ENCODE results near the gene WDR44. TPM values are rescaled to one million over a fixed set of nuclear protein-coding genes. Genes with fewer than 3 reads are reported as not detected.

Gene WDR44
- total and polyA plus RNA-seq, 2 experiments from 2014 or later: 15.0 to 17.7 TPM

DNA sequence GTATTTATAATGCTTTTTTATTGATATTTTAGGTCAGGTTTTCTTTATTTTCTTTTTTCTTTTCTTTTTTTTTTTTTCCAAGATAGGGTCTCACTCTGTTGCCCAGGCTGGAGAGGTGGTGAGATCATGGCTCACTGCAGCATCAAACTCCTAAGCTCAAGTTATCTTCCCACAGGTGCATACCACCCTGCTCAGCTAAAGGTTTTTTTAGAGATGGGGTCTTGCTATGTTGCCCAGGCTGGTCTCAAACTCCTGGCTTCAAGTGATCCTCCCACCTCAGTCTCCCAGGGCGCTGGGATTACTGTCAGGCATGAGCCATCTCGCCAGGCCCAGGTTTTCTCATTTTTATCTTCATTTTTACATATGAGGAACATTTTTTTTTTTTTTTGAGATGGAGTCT lies 3.3 kb downstream of the WDR44 start:
- peaks cover 78% of the 10 kb centered on the region for H3K79me2 ChIP-seq (ENCODE audit: insufficient read depth)
- DNase-seq: no peak
- TF ChIP-seq EZH2phosphoT487 (IDR thresholded peaks at IDR 0.05; ENCODE audit: insufficient read depth, low read depth): no peak
- TF ChIP-seq EZH2 (IDR thresholded peaks at IDR 0.05; ENCODE audit: insufficient read depth, poor library complexity, severe bottlenecking): no peak
- peak overlapping the region; percentile 98 for H3K4me3 ChIP-seq
- H3K36me3 ChIP-seq (ENCODE audit: low read depth): no peaks in the 10 kb centered on the region
- no peak overlapping the region for H2AFZ ChIP-seq
- 95 to 100% methylated on average over 2 of the region's 2 CpGs for whole genome bisulfite sequencing, 2 experiments (ENCODE audit: low coverage in 1 of 2, low lambda C conversion rate in 2 of 2, missing lambda C conversion rate in 2 of 2)
- H3K27me3 ChIP-seq (replicated peaks; ENCODE audit: insufficient read depth): no peaks in the 10 kb centered on the region
- peaks cover 13% of the 10 kb centered on the region; the same call in 1 of the 2 replicates for H4K20me1 ChIP-seq (ENCODE audit: insufficient read depth)
- no peak overlapping the region for H3K27ac ChIP-seq
- no peaks in the 10 kb centered on the region for H3K9me2 ChIP-seq (ENCODE audit: insufficient read depth)
- in situ Hi-C loops (cut with MboI): no loop called here
- H3K9ac ChIP-seq: no peak overlapping the region
- peaks cover 35% of the 10 kb centered on the region for H3F3A ChIP-seq (ENCODE audit: insufficient read depth)
- H3K4me1 ChIP-seq (ENCODE audit: insufficient read depth): peaks cover 35% of the 10 kb centered on the region
- no peaks in the 10 kb centered on the region for H3K9me3 ChIP-seq (ENCODE audit: low read depth)
- peak overlapping the region; percentile 93 for H3K4me2 ChIP-seq (ENCODE audit: unreplicated experiment)

DNA sequence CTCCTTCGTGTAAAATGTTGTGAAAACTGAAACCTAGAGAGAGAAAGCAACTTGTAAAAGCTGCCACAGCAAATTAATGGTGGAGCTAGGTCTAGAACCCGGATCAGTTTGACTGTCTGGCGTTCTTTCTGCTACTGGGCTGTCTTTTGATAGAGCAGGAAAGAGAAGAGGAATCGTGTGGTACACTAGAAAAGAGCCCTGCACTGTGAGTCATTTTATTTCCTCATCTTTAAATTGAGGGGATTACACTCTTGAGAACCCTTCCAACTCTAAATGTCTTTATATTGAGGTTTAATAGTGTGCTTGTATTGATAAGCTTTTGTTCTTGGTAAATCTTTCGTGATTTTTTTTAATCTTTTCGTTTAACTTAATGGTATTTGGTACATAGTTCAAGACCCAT lies 4.3 kb downstream of the WDR44 start:
- H3K9ac ChIP-seq: peak overlapping the region; percentile 50
- peaks cover 89% of the 10 kb centered on the region for H3K79me2 ChIP-seq (ENCODE audit: insufficient read depth)
- no peaks in the 10 kb centered on the region for H3K36me3 ChIP-seq (ENCODE audit: low read depth)
- no peak for TF ChIP-seq EZH2phosphoT487 (IDR thresholded peaks at IDR 0.05; ENCODE audit: insufficient read depth, low read depth)
- TF ChIP-seq EZH2 (IDR thresholded peaks at IDR 0.05; ENCODE audit: insufficient read depth, poor library complexity, severe bottlenecking): no peak
- H3K4me2 ChIP-seq (ENCODE audit: unreplicated experiment): peak overlapping the region; percentile 86
- no peaks in the 10 kb centered on the region for H3K9me2 ChIP-seq (ENCODE audit: insufficient read depth)
- no peak overlapping the region for H2AFZ ChIP-seq
- in situ Hi-C loops (cut with MboI): no loop called here
- no peaks in the 10 kb centered on the region for H3K9me3 ChIP-seq (ENCODE audit: low read depth)
- H3F3A ChIP-seq (ENCODE audit: insufficient read depth): peaks cover 35% of the 10 kb centered on the region
- H3K27ac ChIP-seq: peak overlapping the region; percentile 62
- 1 to 4% methylated on average over 6 of the region's 6 CpGs for WGBS, 2 experiments (ENCODE audit: low coverage in 1 of 2, low lambda C conversion rate in 2 of 2, missing lambda C conversion rate in 2 of 2)
- DNase-seq: peak; percentile 58
- H3K27me3 ChIP-seq (replicated peaks; ENCODE audit: insufficient read depth): no peaks in the 10 kb centered on the region
- H3K4me3 ChIP-seq: peak overlapping the region; percentile 58
- H3K4me1 ChIP-seq (ENCODE audit: insufficient read depth): peaks cover 36% of the 10 kb centered on the region
- peaks cover 13% of the 10 kb centered on the region; the same call in 1 of the 2 replicates for H4K20me1 ChIP-seq (ENCODE audit: insufficient read depth)

DNA sequence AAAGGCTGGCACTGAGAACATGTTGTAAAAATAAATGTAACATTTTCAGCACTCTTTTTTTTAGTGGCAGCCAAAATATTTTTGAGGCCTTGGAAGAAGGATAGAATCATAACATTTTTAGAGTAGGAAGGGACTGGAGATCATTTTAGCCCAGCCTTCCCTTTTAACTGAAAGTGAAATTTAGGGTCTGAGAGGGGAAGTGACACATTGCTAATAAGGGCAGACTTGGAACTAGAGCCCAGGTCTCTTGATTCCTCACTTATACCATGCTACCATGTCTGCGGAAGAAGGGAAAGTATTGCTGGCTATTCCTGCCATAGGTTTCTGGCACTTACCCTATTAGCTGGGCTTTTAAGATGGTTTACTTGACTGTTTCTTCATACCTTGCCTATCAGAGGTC lies 4.8 kb downstream of the WDR44 start:
- no peaks in the 10 kb centered on the region for H3K27me3 ChIP-seq (replicated peaks; ENCODE audit: insufficient read depth)
- no peak overlapping the region for H2AFZ ChIP-seq
- H3K9me2 ChIP-seq (ENCODE audit: insufficient read depth): no peaks in the 10 kb centered on the region
- DNase-seq: no peak
- in situ Hi-C loops (cut with MboI): no loop called here
- peak overlapping the region; percentile 86 for H3K4me2 ChIP-seq (ENCODE audit: unreplicated experiment)
- H3K36me3 ChIP-seq (ENCODE audit: low read depth): no peaks in the 10 kb centered on the region
- H3K4me3 ChIP-seq: peak overlapping the region; percentile 58
- WGBS, 2 experiments (ENCODE audit: low coverage in 1 of 2, low lambda C conversion rate in 2 of 2, missing lambda C conversion rate in 2 of 2): 93 to 100% methylated on average over 1 of the region's 1 CpG
- H3K79me2 ChIP-seq (ENCODE audit: insufficient read depth): peaks cover 94% of the 10 kb centered on the region
- TF ChIP-seq EZH2phosphoT487 (IDR thresholded peaks at IDR 0.05; ENCODE audit: insufficient read depth, low read depth) (no peak), EZH2 (IDR thresholded peaks at IDR 0.05; ENCODE audit: insufficient read depth, poor library complexity, severe bottlenecking) (no peak)
- peaks cover 41% of the 10 kb centered on the region for H3K4me1 ChIP-seq (ENCODE audit: insufficient read depth)
- H3K27ac ChIP-seq: peak overlapping the region; percentile 62
- peaks cover 35% of the 10 kb centered on the region for H3F3A ChIP-seq (ENCODE audit: insufficient read depth)
- H3K9me3 ChIP-seq (ENCODE audit: low read depth): no peaks in the 10 kb centered on the region
- H4K20me1 ChIP-seq (ENCODE audit: insufficient read depth): peaks cover 13% of the 10 kb centered on the region; the same call in 1 of the 2 replicates
- 0 out of 2 replicates have a peak overlapping the region, but pooled peaks have one; percentile 50 for H3K9ac ChIP-seq

DNA sequence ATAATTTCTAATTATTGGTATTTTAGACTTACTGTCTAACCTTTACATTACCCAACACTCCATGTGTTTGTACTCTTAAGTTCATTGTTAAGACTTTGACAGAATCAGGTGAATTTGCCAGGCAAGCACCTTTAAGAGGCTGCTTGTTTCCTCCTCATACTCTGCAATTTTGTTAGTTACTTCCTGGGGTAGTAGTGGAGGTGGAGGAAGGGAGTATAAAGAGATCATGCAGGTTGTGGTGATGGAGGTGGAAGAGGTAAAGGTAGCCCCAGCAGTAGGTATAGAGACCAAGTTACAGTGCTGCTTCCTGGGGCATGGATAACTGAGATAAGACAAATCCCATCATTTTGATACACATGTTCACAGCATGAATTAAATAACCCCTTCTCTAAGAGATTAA lies 6.7 kb downstream of the WDR44 start:
- Histone ChIP-seq H4K20me1 (ENCODE audit: insufficient read depth) (peaks cover 13% of the 10 kb centered on the region; the same call in 1 of the 2 replicates), H3K9ac (no peak overlapping the region), H3K36me3 (ENCODE audit: low read depth) (no peaks in the 10 kb centered on the region), H2AFZ (no peak overlapping the region), H3K79me2 (ENCODE audit: insufficient read depth) (peaks cover 100% of the 10 kb centered on the region), H3K9me2 (ENCODE audit: insufficient read depth) (no peaks in the 10 kb centered on the region), H3K4me2 (ENCODE audit: unreplicated experiment) (no peak overlapping the region), H3K4me1 (ENCODE audit: insufficient read depth) (peaks cover 45% of the 10 kb centered on the region), H3K27me3 (replicated peaks; ENCODE audit: insufficient read depth) (no peaks in the 10 kb centered on the region), H3K27ac (no peak overlapping the region), H3K4me3 (no peak overlapping the region), H3F3A (ENCODE audit: insufficient read depth) (peaks cover 28% of the 10 kb centered on the region), H3K9me3 (ENCODE audit: low read depth) (no peaks in the 10 kb centered on the region)
- DNase-seq: no peak
- no peak for TF ChIP-seq EZH2 (IDR thresholded peaks at IDR 0.05; ENCODE audit: insufficient read depth, poor library complexity, severe bottlenecking)
- TF ChIP-seq EZH2phosphoT487 (IDR thresholded peaks at IDR 0.05; ENCODE audit: insufficient read depth, low read depth): no peak
- in situ Hi-C loops (cut with MboI): no loop called here

Measured in GM23248 (cell line).